ENCODE data around the gene SERINC3. TPM values are rescaled to one million over a fixed set of nuclear protein-coding genes. Genes with fewer than 3 reads are reported as not detected.

The SERINC3 gene
- total and polyA plus RNA-seq, 4 donors: 54.9 to 95.5 (median 90.0) TPM

DNA sequence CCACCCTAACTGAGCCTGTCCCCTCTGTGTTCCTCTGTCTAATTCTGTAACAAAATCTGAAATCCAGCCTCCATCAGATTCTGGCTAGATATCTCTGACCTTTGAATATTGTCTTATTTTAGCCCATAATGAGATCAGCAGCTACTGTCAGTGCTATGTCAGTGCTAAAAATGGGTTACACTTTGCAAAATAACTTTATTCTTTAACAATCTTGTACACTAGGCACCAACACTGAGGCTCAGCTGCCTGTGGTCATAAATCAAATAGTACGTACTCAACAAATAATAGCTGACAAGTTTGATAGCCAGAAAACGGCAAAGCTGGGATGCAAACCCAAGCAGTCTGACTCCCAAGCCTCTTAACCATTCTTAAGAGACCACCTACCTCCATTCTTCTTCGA is 24.1 kb downstream of the SERINC3 start:
- WGBS (ENCODE audit: insufficient coverage): 72% methylated on average over 3 of the region's 3 CpGs
- Histone ChIP-seq H3K4me3 (ENCODE audit: low read depth, low read length) (no peak overlapping the region), H3K36me3 (ENCODE audit: control insufficient read depth, insufficient read depth, low read length) (peaks cover 48% of the 10 kb centered on the region), H3K4me1 (ENCODE audit: control insufficient read depth, insufficient read depth, low read length) (no peaks in the 10 kb centered on the region), H3K9me3 (ENCODE audit: control insufficient read depth, insufficient read depth, low read length) (no peaks in the 10 kb centered on the region), H3K27me3 (ENCODE audit: control insufficient read depth, insufficient read depth, low read length) (no peaks in the 10 kb centered on the region), H3K27ac (ENCODE audit: low read depth, low read length) (no peak overlapping the region)
- no peak for DNase-seq (ENCODE audit: low read depth in 4 of 6, low spot score in 6 of 6)

DNA sequence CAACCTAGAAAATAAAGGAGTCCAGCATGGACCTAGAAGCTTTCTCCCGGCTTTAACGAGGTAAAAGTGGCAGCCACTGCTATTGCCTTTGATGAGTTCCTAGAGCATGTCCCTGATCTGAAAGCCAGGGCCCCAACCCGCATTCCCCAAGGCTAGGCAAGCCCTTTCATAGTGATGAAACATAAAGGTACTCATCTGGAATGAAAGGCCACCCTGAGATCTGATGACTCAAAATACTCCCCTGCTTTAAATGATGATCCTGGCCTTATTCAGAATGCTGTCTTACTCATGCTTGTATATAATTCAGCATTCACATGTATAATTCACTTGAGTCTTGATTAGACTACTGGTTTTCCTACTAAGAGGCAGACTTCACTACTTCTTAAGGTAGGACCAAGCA is 24.9 kb downstream of the SERINC3 start:
- Histone ChIP-seq H3K36me3 (ENCODE audit: control insufficient read depth, insufficient read depth, low read length) (peaks cover 43% of the 10 kb centered on the region), H3K27ac (ENCODE audit: low read depth, low read length) (no peak overlapping the region), H3K4me3 (ENCODE audit: low read depth, low read length) (no peak overlapping the region), H3K27me3 (ENCODE audit: control insufficient read depth, insufficient read depth, low read length) (no peaks in the 10 kb centered on the region), H3K4me1 (ENCODE audit: control insufficient read depth, insufficient read depth, low read length) (no peaks in the 10 kb centered on the region), H3K9me3 (ENCODE audit: control insufficient read depth, insufficient read depth, low read length) (no peaks in the 10 kb centered on the region)
- WGBS (ENCODE audit: insufficient coverage): 93% methylated on average over 3 of the region's 3 CpGs
- no peak for DNase-seq (ENCODE audit: low read depth in 4 of 6, low spot score in 6 of 6)

DNA sequence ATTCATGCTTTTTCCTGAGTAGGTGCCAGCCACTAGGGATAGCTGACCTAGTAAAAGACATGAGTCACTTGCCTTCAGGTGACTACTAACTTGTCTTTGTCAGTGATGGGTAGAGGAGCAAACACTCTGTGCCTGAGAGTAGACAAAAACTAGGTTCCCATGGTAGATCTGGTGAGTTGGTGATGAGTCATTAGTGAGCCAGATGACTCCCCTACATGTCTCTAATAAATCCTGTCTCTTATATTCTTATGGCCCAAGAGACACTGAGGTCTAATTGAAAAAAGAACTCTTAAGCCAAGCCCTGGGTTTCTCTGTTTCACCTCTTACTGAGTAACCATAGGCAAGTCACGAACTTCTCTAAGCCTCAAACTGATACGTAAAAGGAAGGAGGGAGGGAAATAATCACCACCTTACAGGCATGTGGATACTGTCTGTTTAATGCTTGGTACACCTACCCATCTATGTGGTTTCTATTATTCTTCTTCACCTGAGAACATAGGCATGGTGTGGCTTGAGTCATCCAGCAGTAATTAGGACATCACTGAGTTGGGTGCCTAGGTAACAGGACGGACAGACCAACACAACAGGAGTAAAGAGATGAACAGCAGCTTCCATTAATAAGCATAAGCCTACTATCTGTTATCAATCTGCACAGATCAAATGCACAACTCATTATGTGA is 25.9 kb downstream of the SERINC3 start:
- Histone ChIP-seq H3K9me3 (ENCODE audit: control insufficient read depth, insufficient read depth, low read length) (no peaks in the 10 kb centered on the region), H3K27ac (ENCODE audit: low read depth, low read length) (no peak overlapping the region), H3K36me3 (ENCODE audit: control insufficient read depth, insufficient read depth, low read length) (peaks cover 42% of the 10 kb centered on the region), H3K27me3 (ENCODE audit: control insufficient read depth, insufficient read depth, low read length) (no peaks in the 10 kb centered on the region), H3K4me1 (ENCODE audit: control insufficient read depth, insufficient read depth, low read length) (no peaks in the 10 kb centered on the region), H3K4me3 (ENCODE audit: low read depth, low read length) (no peak overlapping the region)
- no peak for DNase-seq (ENCODE audit: low read depth in 4 of 6, low spot score in 6 of 6)
- no CpG with 5 or more reads among the region's 3 CpGs for WGBS (ENCODE audit: insufficient coverage)

DNA sequence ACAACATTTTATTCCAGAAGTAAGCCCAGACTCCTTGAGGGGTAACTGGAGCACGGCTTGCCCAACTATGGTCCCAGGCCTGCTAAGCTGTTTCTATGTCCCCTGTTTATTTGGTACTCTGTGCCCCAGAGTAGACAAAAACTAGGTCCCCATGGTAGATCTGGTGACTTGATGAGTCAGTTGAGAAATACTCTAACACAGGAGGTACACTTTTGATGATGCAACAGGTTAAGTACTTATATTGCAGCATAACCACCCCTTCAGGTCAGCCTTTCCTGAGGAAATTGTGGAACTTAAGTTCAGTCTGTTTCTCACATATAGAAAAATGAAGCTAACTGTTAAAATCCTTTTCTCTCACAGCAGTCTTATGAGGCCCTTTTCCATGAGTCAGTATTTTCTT is 26.6 kb downstream of the SERINC3 start:
- no peak for DNase-seq (ENCODE audit: low read depth in 4 of 6, low spot score in 6 of 6)
- Histone ChIP-seq H3K36me3 (ENCODE audit: control insufficient read depth, insufficient read depth, low read length) (peaks cover 40% of the 10 kb centered on the region), H3K27ac (ENCODE audit: low read depth, low read length) (no peak overlapping the region), H3K4me3 (ENCODE audit: low read depth, low read length) (no peak overlapping the region), H3K27me3 (ENCODE audit: control insufficient read depth, insufficient read depth, low read length) (no peaks in the 10 kb centered on the region), H3K4me1 (ENCODE audit: control insufficient read depth, insufficient read depth, low read length) (no peaks in the 10 kb centered on the region), H3K9me3 (ENCODE audit: control insufficient read depth, insufficient read depth, low read length) (no peaks in the 10 kb centered on the region)
- WGBS (ENCODE audit: insufficient coverage): no CpG with 5 or more reads among the region's 1 CpG

DNA sequence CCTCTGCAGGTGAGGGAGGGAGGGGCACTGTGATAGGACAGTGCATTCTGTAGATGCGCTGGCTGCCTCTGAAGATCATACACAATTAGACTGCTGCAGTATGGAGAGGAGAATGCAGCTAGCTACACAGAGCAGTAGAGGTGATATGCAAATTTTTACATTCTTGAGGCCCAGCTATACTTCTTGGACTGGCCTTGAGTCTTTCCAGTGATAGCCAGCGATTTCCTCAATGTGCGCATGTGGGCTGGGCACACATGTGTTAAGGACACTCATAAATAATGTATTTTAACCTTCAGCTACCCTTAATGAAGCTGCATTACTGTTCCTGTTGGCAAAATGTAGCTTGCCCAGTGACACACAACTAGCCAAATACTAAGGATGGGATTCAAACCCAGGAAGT is 27.2 kb downstream of the SERINC3 start:
- no peak overlapping the region for H3K4me3 ChIP-seq (ENCODE audit: low read depth, low read length)
- no peaks in the 10 kb centered on the region for H3K4me1 ChIP-seq (ENCODE audit: control insufficient read depth, insufficient read depth, low read length)
- no peaks in the 10 kb centered on the region for H3K9me3 ChIP-seq (ENCODE audit: control insufficient read depth, insufficient read depth, low read length)
- 96% methylated on average over 3 of the region's 3 CpGs for WGBS (ENCODE audit: insufficient coverage)
- no peak overlapping the region for H3K27ac ChIP-seq (ENCODE audit: low read depth, low read length)
- DNase-seq (ENCODE audit: low read depth in 4 of 6, low spot score in 6 of 6): no peak
- peaks cover 37% of the 10 kb centered on the region for H3K36me3 ChIP-seq (ENCODE audit: control insufficient read depth, insufficient read depth, low read length)
- no peaks in the 10 kb centered on the region for H3K27me3 ChIP-seq (ENCODE audit: control insufficient read depth, insufficient read depth, low read length)

DNA sequence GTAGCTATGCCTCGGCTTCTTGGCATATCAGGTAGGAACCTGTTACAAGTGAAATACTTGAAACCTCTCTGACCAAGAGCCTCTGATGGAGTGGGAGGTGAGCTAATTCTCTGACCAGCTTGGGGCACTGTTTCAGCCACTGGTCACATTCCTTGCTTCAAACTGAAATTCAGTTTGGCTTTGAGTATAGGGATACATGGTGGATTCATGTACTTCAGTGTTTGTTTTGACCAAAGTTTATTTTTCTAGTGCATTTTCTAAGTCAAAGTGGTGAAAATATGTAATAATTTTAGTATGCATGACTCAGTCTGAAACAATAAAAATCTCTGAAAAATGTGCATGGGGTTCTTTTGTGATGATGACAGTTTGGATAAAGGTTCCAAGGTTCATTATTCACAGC is 27.6 kb downstream of the SERINC3 start:
- Histone ChIP-seq H3K36me3 (ENCODE audit: control insufficient read depth, insufficient read depth, low read length) (peaks cover 41% of the 10 kb centered on the region), H3K4me1 (ENCODE audit: control insufficient read depth, insufficient read depth, low read length) (no peaks in the 10 kb centered on the region), H3K4me3 (ENCODE audit: low read depth, low read length) (no peak overlapping the region), H3K27me3 (ENCODE audit: control insufficient read depth, insufficient read depth, low read length) (no peaks in the 10 kb centered on the region), H3K9me3 (ENCODE audit: control insufficient read depth, insufficient read depth, low read length) (no peaks in the 10 kb centered on the region), H3K27ac (ENCODE audit: low read depth, low read length) (no peak overlapping the region)
- no CpG with 5 or more reads among the region's 1 CpG for WGBS (ENCODE audit: insufficient coverage)
- no peak for DNase-seq (ENCODE audit: low read depth in 4 of 6, low spot score in 6 of 6)

DNA sequence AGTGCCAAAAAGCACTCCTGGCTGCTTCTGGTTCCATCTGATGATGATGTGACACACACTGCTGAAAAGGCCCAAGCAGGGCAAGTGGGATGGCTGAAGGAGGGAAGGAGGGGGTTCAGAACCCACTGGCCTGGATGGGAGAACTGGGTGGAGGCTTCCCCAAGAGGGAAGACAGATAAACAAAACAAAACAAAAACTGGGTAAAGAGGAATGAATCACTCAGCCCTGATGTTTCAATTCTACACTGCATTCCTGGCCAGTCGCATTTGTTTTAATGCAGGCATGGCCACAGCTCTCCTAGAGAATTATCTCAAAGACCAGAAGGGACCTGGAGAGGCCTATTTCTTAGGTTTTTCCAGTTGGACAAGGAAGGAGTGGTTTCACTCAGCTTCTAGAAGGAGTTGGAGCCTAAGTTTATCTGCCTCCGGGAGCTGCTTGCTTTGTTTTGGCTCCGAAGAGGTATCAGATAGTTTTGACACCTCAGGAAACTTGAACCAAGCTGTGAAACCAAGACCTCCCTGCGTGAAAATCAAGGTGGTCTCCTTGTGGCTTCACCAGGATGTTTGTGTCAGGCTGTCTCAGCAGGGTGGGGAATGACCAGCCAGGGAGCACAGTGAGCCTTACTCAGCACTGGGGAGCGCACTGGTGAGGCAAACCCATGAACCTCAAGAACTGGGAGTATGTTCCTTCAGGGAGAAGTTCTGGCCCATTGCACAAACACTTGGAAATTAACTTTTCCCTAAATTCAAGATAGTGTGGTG is 30.1 kb downstream of the SERINC3 start:
- no peak overlapping the region for H3K27ac ChIP-seq (ENCODE audit: low read depth, low read length)

DNA sequence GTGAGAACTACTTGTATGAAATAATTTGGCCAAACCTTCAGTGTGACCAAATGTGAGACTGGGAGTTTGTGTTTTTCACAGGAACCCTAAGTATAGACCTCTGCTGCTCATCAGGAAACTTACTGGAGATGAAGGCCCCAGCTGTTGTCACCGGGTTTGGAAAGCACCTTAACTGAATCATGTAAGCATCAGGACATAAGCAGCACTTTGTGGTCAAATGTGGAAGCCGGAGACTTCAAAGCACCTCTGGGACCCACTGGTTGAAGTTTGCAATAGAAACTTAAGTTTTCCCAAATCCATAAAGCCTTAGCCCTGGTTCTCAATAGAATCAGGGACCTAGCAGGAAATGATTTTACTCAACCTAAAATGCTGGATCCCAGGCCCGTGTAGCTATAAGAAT is 31.9 kb downstream of the SERINC3 start:
- 100% methylated on average over 2 of the region's 3 CpGs for WGBS (ENCODE audit: insufficient coverage)
- Histone ChIP-seq H3K9me3 (ENCODE audit: control insufficient read depth, insufficient read depth, low read length) (no peaks in the 10 kb centered on the region), H3K27me3 (ENCODE audit: control insufficient read depth, insufficient read depth, low read length) (no peaks in the 10 kb centered on the region), H3K36me3 (ENCODE audit: control insufficient read depth, insufficient read depth, low read length) (peaks cover 47% of the 10 kb centered on the region), H3K4me1 (ENCODE audit: control insufficient read depth, insufficient read depth, low read length) (no peaks in the 10 kb centered on the region), H3K27ac (ENCODE audit: low read depth, low read length) (no peak overlapping the region), H3K4me3 (ENCODE audit: low read depth, low read length) (no peak overlapping the region)
- no peak for DNase-seq (ENCODE audit: low read depth in 4 of 6, low spot score in 6 of 6)

More for the DNA sequence above, 30.1 kb downstream of the SERINC3 start:
- DNase-seq (ENCODE audit: low read depth in 4 of 6, low spot score in 6 of 6): no peak
- H3K9me3 ChIP-seq (ENCODE audit: control insufficient read depth, insufficient read depth, low read length): no peaks in the 10 kb centered on the region
- peaks cover 53% of the 10 kb centered on the region for H3K36me3 ChIP-seq (ENCODE audit: control insufficient read depth, insufficient read depth, low read length)
- WGBS (ENCODE audit: insufficient coverage): 84% methylated on average over 5 of the region's 5 CpGs
- H3K4me3 ChIP-seq (ENCODE audit: low read depth, low read length): no peak overlapping the region
- H3K4me1 ChIP-seq (ENCODE audit: control insufficient read depth, insufficient read depth, low read length): no peaks in the 10 kb centered on the region
- no peaks in the 10 kb centered on the region for H3K27me3 ChIP-seq (ENCODE audit: control insufficient read depth, insufficient read depth, low read length)

DNA sequence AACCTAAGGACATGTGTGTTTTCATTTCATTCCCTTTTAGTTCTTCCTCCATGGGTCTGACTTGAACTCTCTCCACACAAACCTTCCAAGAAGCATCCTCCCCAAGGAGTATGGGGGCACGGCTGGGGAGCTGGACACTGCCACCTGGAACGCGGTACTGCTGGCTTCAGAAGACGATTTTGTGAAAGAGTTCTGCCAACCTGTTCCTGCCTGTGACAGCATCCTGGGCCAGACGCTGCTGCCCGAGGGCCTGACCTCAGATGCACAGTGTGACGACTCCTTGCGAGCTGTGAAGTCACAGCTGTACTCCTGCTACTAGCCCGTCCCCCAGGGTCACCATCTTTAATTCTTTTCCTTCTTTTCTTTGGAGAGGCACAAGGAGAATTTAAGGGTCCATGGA is 32.6 kb downstream of the SERINC3 start:
- no peak for DNase-seq (ENCODE audit: low read depth in 4 of 6, low spot score in 6 of 6)
- Histone ChIP-seq H3K4me3 (ENCODE audit: low read depth, low read length) (no peak overlapping the region), H3K36me3 (ENCODE audit: control insufficient read depth, insufficient read depth, low read length) (peaks cover 53% of the 10 kb centered on the region), H3K27me3 (ENCODE audit: control insufficient read depth, insufficient read depth, low read length) (no peaks in the 10 kb centered on the region), H3K9me3 (ENCODE audit: control insufficient read depth, insufficient read depth, low read length) (no peaks in the 10 kb centered on the region), H3K4me1 (ENCODE audit: control insufficient read depth, insufficient read depth, low read length) (no peaks in the 10 kb centered on the region), H3K27ac (ENCODE audit: low read depth, low read length) (no peak overlapping the region)
- WGBS (ENCODE audit: insufficient coverage): 89% methylated on average over 9 of the region's 9 CpGs

DNA sequence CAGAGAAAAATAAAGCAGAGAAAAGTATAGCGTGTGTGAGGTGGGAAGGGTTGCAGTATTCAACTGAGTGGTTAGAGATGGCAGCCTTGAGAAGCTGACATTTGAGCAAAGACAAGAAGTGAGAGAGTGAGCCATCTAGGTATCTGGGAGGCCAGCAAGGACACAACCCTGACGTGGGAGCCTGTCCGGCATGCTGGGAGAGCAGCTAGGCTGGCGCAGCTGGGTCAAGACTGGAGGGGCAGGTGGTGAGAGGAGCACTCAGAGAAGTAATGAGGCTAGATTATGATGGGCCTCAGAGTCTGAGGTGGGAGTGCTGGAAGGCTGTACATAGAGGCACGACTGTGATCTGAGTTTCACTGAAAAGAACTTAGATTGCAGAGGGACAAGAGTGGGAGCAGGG is 33.3 kb downstream of the SERINC3 start:
- WGBS (ENCODE audit: insufficient coverage): 96% methylated on average over 5 of the region's 5 CpGs
- H3K27ac ChIP-seq (ENCODE audit: low read depth, low read length): no peak overlapping the region
- no peak overlapping the region for H3K4me3 ChIP-seq (ENCODE audit: low read depth, low read length)
- no peak for DNase-seq (ENCODE audit: low read depth in 4 of 6, low spot score in 6 of 6)
- no peaks in the 10 kb centered on the region for H3K4me1 ChIP-seq (ENCODE audit: control insufficient read depth, insufficient read depth, low read length)
- H3K27me3 ChIP-seq (ENCODE audit: control insufficient read depth, insufficient read depth, low read length): no peaks in the 10 kb centered on the region
- no peaks in the 10 kb centered on the region for H3K9me3 ChIP-seq (ENCODE audit: control insufficient read depth, insufficient read depth, low read length)
- H3K36me3 ChIP-seq (ENCODE audit: control insufficient read depth, insufficient read depth, low read length): peaks cover 48% of the 10 kb centered on the region
